ENCODE measurements around the gene EPM2AIP1. TPM values are rescaled to one million over a fixed set of nuclear protein-coding genes. Genes with fewer than 3 reads are reported as not detected.
"Not testable (repeated sequence)": the region's sequence is repeated elsewhere in the genome, so short reads cannot be mapped to it uniquely, and the experiment has no call there.

EPM2AIP1 gene
- total RNA-seq: 10 to 100 TPM; 14.8 to 16.0 TPM
- polyA plus RNA-seq: 7.1 TPM

DNA sequence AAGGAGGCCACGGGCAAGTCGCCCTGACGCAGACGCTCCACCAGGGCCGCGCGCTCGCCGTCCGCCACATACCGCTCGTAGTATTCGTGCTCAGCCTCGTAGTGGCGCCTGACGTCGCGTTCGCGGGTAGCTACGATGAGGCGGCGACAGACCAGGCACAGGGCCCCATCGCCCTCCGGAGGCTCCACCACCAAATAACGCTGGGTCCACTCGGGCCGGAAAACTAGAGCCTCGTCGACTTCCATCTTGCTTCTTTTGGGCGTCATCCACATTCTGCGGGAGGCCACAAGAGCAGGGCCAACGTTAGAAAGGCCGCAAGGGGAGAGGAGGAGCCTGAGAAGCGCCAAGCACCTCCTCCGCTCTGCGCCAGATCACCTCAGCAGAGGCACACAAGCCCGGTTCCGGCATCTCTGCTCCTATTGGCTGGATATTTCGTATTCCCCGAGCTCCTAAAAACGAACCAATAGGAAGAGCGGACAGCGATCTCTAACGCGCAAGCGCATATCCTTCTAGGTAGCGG lies at the start of gene EPM2AIP1:
EPM2AIP1 (minus strand) TSS at position 326 of the 520 bp plus-strand sequence; CDS start at position 272, 54 bp downstream.
- no peaks in the 10 kb centered on the region for H3K27me3 Mint-ChIP-seq
- H3K4me1 ChIP-seq (ENCODE audit: insufficient read depth, low read length): peaks cover 55% of the 10 kb centered on the region
- H3K4me1 Mint-ChIP-seq: peaks cover 15 to 45% (median 15%) of the 10 kb centered on the region in 3 donors
- CTCF ChIA-PET: interaction anchor here (0.7 to 2.2 kb wide), 7 partner anchors 15 to 221 kb away, joined by 3 to 12 read pairs (median 4); no protein-coding TSS in a partner anchor
- H3K36me3 ChIP-seq (ENCODE audit: insufficient read depth, low read length): peaks cover 9% of the 10 kb centered on the region
- H3K9me3 Mint-ChIP-seq: no peaks in the 10 kb centered on the region
- peaks cover 15 to 35% (median 16%) of the 10 kb centered on the region in 3 donors for H3K36me3 Mint-ChIP-seq
- peak within 1 kb of the TSS; percentile 93 for H3K4me3 ChIP-seq (ENCODE audit: low read length)
- no peak within 1 kb of the TSS for H3K27ac Mint-ChIP-seq
- peak in 4 of 5 donors; percentile 95 to 100 (median 99) for DNase-seq
- no peaks in the 10 kb centered on the region for H3K27me3 ChIP-seq (ENCODE audit: insufficient read depth, low read length, poor library complexity, severe bottlenecking)
- peak within 1 kb of the TSS; percentile 100 for H3K27ac ChIP-seq (ENCODE audit: low read depth, low read length)
- H3K9me3 ChIP-seq (ENCODE audit: low read length): no peaks in the 10 kb centered on the region
- POLR2A ChIA-PET: interaction anchor here (0.5 to 2.8 kb wide), 14 partner anchors 12 to 224 kb away, joined by 3 to 25 read pairs (median 4); partner anchors contain the start of gene TRANK1
- H3K4me3 Mint-ChIP-seq: no peak within 1 kb of the TSS

DNA sequence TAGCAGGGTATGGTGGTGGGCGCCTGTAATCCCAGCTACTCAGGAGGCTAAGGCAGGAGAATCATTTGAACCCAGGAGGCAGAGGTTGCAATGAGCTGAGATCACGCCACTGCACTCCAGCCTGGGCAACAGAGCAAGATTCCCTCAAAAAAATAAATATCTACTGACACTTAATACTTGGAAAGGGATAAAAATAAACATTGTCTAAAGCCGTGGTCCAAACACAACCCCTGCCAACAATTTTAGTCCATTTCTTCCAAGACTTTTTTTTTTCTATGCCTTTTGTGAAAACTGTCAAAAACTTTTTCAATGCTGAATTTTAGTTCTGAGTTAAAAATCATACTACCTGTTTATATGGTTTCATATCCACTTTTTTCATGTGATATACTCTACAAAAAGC lies 49.8 kb upstream of the EPM2AIP1 start:
- peaks cover 11 to 76% (median 35%) of the 10 kb centered on the region in 3 donors for H3K36me3 Mint-ChIP-seq
- POLR2A ChIA-PET; H3K9me3 ChIP-seq (ENCODE audit: low read length); H3K4me1 Mint-ChIP-seq; H3K27ac ChIP-seq (ENCODE audit: low read depth, low read length); H3K4me3 Mint-ChIP-seq; H3K9me3 Mint-ChIP-seq; CTCF ChIA-PET; DNase-seq; H3K4me1 ChIP-seq (ENCODE audit: insufficient read depth, low read length); H3K27me3 Mint-ChIP-seq; H3K27me3 ChIP-seq (ENCODE audit: insufficient read depth, low read length, poor library complexity, severe bottlenecking); H3K4me3 ChIP-seq (ENCODE audit: low read length): not testable (repeated sequence)
- peaks cover 22% of the 10 kb centered on the region for H3K36me3 ChIP-seq (ENCODE audit: insufficient read depth, low read length)
- peak overlapping the region in 1 of 8 donors; percentile 27 for H3K27ac Mint-ChIP-seq

- Histone ChIP-seq H3K4me1 (ENCODE audit: insufficient read depth, low read length) (no peaks in the 10 kb centered on the region), H3K27ac (ENCODE audit: low read depth, low read length) (no peak overlapping the region), H3K4me3 (ENCODE audit: low read length) (no peak overlapping the region), H3K27me3 (ENCODE audit: insufficient read depth, low read length, poor library complexity, severe bottlenecking) (no peaks in the 10 kb centered on the region), H3K9me3 (ENCODE audit: low read length) (no peaks in the 10 kb centered on the region), H3K36me3 (ENCODE audit: insufficient read depth, low read length) (peaks cover 16% of the 10 kb centered on the region)
- CTCF ChIA-PET: interaction anchor here (1.0 kb wide), 1 partner anchor 12 kb away, joined by 3 read pairs; no protein-coding TSS in a partner anchor
- POLR2A ChIA-PET: no interaction called here
- peak overlapping the region in 1 of 8 donors; percentile 6 for H3K27ac Mint-ChIP-seq
- peaks cover 0 to 5% (median 3%) of the 10 kb centered on the region in 3 donors for H3K4me1 Mint-ChIP-seq
- DNase-seq: no peak
- no peaks in the 10 kb centered on the region for H3K9me3 Mint-ChIP-seq
- H3K27me3 Mint-ChIP-seq: no peaks in the 10 kb centered on the region
- no peak overlapping the region for H3K4me3 Mint-ChIP-seq
- H3K36me3 Mint-ChIP-seq: peaks cover 11 to 74% (median 31%) of the 10 kb centered on the region in 3 donors
These were observed 48.7 kb upstream of the EPM2AIP1 start for GRCh38 chr3:37041546-37042195.

- ChIA-PET CTCF (no interaction called here), POLR2A (no interaction called here)
- peaks cover 25 to 79% (median 39%) of the 10 kb centered on the region in 3 donors for H3K36me3 Mint-ChIP-seq
- H3K27me3 Mint-ChIP-seq: no peaks in the 10 kb centered on the region
- H3K36me3 ChIP-seq (ENCODE audit: insufficient read depth, low read length): peaks cover 22% of the 10 kb centered on the region
- no peak overlapping the region for H3K4me3 Mint-ChIP-seq
- no peaks in the 10 kb centered on the region for H3K4me1 ChIP-seq (ENCODE audit: insufficient read depth, low read length)
- peak overlapping the region in 6 of 8 donors; percentile 47 to 90 (median 72) for H3K27ac Mint-ChIP-seq
- H3K27me3 ChIP-seq (ENCODE audit: insufficient read depth, low read length, poor library complexity, severe bottlenecking): no peaks in the 10 kb centered on the region
- peaks cover 0 to 4% (median 0%) of the 10 kb centered on the region in 5 donors for H3K9me3 Mint-ChIP-seq
- H3K9me3 ChIP-seq (ENCODE audit: low read length): peaks cover 5% of the 10 kb centered on the region
- H3K4me1 Mint-ChIP-seq: peaks cover 0 to 5% (median 3%) of the 10 kb centered on the region in 3 donors
- H3K4me3 ChIP-seq (ENCODE audit: low read length): no peak overlapping the region
- no peak for DNase-seq
- H3K27ac ChIP-seq (ENCODE audit: low read depth, low read length): no peak overlapping the region
These were observed 47.3 kb upstream of the EPM2AIP1 start for GRCh38 chr3:37040231-37040630.

GRCh38 chr3:37039161-37039846 lies 46.4 kb upstream of the EPM2AIP1 start:
- Histone ChIP-seq H3K4me1 (ENCODE audit: insufficient read depth, low read length) (no peaks in the 10 kb centered on the region), H3K27ac (ENCODE audit: low read depth, low read length) (no peak overlapping the region), H3K4me3 (ENCODE audit: low read length) (no peak overlapping the region), H3K36me3 (ENCODE audit: insufficient read depth, low read length) (peaks cover 25% of the 10 kb centered on the region), H3K27me3 (ENCODE audit: insufficient read depth, low read length, poor library complexity, severe bottlenecking) (no peaks in the 10 kb centered on the region), H3K9me3 (ENCODE audit: low read length) (peaks cover 5% of the 10 kb centered on the region)
- DNase-seq: no peak
- Mint-ChIP-seq H3K27ac (peak overlapping the region in 4 of 8 donors; percentile 22 to 51 (median 33)), H3K36me3 (peaks cover 32 to 80% (median 42%) of the 10 kb centered on the region in 3 donors), H3K4me1 (peaks cover 0 to 3% (median under 1%) of the 10 kb centered on the region in 3 donors), H3K9me3 (peaks cover 0 to 4% (median 0%) of the 10 kb centered on the region in 5 donors), H3K4me3 (no peak overlapping the region), H3K27me3 (no peaks in the 10 kb centered on the region)
- POLR2A ChIA-PET: no interaction called here
- CTCF ChIA-PET: interaction anchor here (0.9 kb wide), 1 partner anchor 22 kb away, joined by 3 read pairs; no protein-coding TSS in a partner anchor

GRCh38 chr3:37037352-37037751 lies 44.4 kb upstream of the EPM2AIP1 start:
- Mint-ChIP-seq H3K36me3 (peaks cover 37 to 89% (median 51%) of the 10 kb centered on the region in 3 donors), H3K4me3 (no peak overlapping the region), H3K4me1 (peaks cover 0 to 3% (median 0%) of the 10 kb centered on the region in 3 donors), H3K9me3 (peaks cover 0 to 4% (median 0%) of the 10 kb centered on the region in 5 donors), H3K27me3 (no peaks in the 10 kb centered on the region), H3K27ac (no peak overlapping the region)
- no peak overlapping the region for H3K27ac ChIP-seq (ENCODE audit: low read depth, low read length)
- no peak for DNase-seq
- no peaks in the 10 kb centered on the region for H3K27me3 ChIP-seq (ENCODE audit: insufficient read depth, low read length, poor library complexity, severe bottlenecking)
- peaks cover 29% of the 10 kb centered on the region for H3K36me3 ChIP-seq (ENCODE audit: insufficient read depth, low read length)
- CTCF ChIA-PET: no interaction called here
- H3K4me3 ChIP-seq (ENCODE audit: low read length): no peak overlapping the region
- H3K9me3 ChIP-seq (ENCODE audit: low read length): peaks cover 5% of the 10 kb centered on the region
- H3K4me1 ChIP-seq (ENCODE audit: insufficient read depth, low read length): no peaks in the 10 kb centered on the region
- POLR2A ChIA-PET: no interaction called here

DNA sequence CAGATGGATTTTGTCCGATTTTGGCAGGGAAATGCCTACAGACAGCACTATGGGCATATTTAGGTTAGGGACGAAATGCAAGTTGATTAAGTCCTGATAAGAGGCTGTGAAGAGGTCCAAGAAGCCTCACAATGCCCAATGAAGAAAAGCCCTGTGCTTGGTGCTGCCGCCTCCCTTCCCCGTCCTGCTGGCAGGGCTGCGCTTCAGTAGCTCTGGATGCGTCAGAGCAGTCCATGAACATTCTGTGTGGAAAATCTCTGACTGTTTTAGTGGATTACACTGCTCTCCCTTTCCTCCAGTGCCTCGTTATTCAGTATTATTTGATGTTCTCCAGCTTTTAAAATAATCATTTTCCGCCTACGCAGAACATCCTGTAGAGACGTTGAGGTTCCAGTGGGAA lies 40.0 kb upstream of the EPM2AIP1 start:
- no peak for DNase-seq
- ChIA-PET POLR2A (no interaction called here), CTCF (no interaction called here)
- Mint-ChIP-seq H3K27me3 (no peaks in the 10 kb centered on the region), H3K27ac (peak overlapping the region in 1 of 8 donors; percentile 10), H3K36me3 (peaks cover 37 to 89% (median 40%) of the 10 kb centered on the region in 3 donors), H3K4me3 (no peak overlapping the region), H3K9me3 (peaks cover 0 to 4% (median 0%) of the 10 kb centered on the region in 5 donors), H3K4me1 (peaks cover 0 to 3% (median 0%) of the 10 kb centered on the region in 3 donors)
- Histone ChIP-seq H3K9me3 (ENCODE audit: low read length) (peaks cover 5% of the 10 kb centered on the region), H3K4me3 (ENCODE audit: low read length) (no peak overlapping the region), H3K4me1 (ENCODE audit: insufficient read depth, low read length) (no peaks in the 10 kb centered on the region), H3K36me3 (ENCODE audit: insufficient read depth, low read length) (peaks cover 35% of the 10 kb centered on the region), H3K27ac (ENCODE audit: low read depth, low read length) (no peak overlapping the region), H3K27me3 (ENCODE audit: insufficient read depth, low read length, poor library complexity, severe bottlenecking) (no peaks in the 10 kb centered on the region)

All from CD8-positive, alpha-beta memory T cell (primary cell).